T-helper 2 cell (primary cell): ENCODE results near the gene PAXX.

Experiments
- DNase-seq, 5 experiments: peaks; one replicate each; pipeline versions ENCODE4 v3.0.0 to v3.0.0-alpha.2; 2012 to 2022

The PAXX gene

GRCh38 chr9:136953771-136954269 lies 38.4 kb upstream of the PAXX start:
- DNase-seq, result peak in 1 of 5 experiments; percentile 2

- DNase-seq, result peak in 1 of 5 experiments; percentile 2
Observed at GRCh38 chr9:136954270-136955083, 37.7 kb upstream of the PAXX start.

GRCh38 chr9:136955202-136955942 lies 36.9 kb upstream of the PAXX start:
- peak in 1 of 5 experiments; percentile 1 for DNase-seq

GRCh38 chr9:136955943-136956335 lies 36.3 kb upstream of the PAXX start:
- no peak for DNase-seq

- DNase-seq, result no peak
Observed at GRCh38 chr9:136956604-136957003, 35.6 kb upstream of the PAXX start.

- DNase-seq, result no peak
Observed at GRCh38 chr9:136957461-136957860, 34.8 kb upstream of the PAXX start.

- no peak for DNase-seq
Observed at GRCh38 chr9:136957901-136958300, 34.3 kb upstream of the PAXX start.

- no peak for DNase-seq
Observed at GRCh38 chr9:136958473-136958872, 33.7 kb upstream of the PAXX start.

- no peak for DNase-seq
Observed at GRCh38 chr9:136958898-136959850, 33.0 kb upstream of the PAXX start.

- DNase-seq, result peak in 2 of 5 experiments; percentile 57 to 62
Observed at GRCh38 chr9:136960212-136960937, 31.8 kb upstream of the PAXX start.

- no peak for DNase-seq
Observed at GRCh38 chr9:136960938-136961275, 31.3 kb upstream of the PAXX start.

GRCh38 chr9:136961279-136962065 lies 30.8 kb upstream of the PAXX start:
- DNase-seq, result no peak

- no peak for DNase-seq
Observed at GRCh38 chr9:136962163-136962562, 30.1 kb upstream of the PAXX start.

GRCh38 chr9:136962701-136963248 lies 29.4 kb upstream of the PAXX start:
- no peak for DNase-seq

- no peak for DNase-seq
Observed at GRCh38 chr9:136963341-136963740, 28.9 kb upstream of the PAXX start.

GRCh38 chr9:136963751-136964150 lies 28.5 kb upstream of the PAXX start:
- DNase-seq, result no peak

- DNase-seq, result no peak
Observed at GRCh38 chr9:136964171-136964689, 28.0 kb upstream of the PAXX start.

GRCh38 chr9:136964833-136965422 lies 27.3 kb upstream of the PAXX start:
- no peak for DNase-seq

GRCh38 chr9:136965771-136966484 lies 26.3 kb upstream of the PAXX start:
- peak in 2 of 5 experiments; percentile 63 to 76 for DNase-seq
